DMS 273 (cell line): ENCODE data around the gene SRP9.
A peak's percentile ranks its signal among the peaks of the same experiment; 100 is the strongest.
"Not testable (repeated sequence)": the region's sequence is repeated elsewhere in the genome, so short reads cannot be mapped to it uniquely, and the experiment has no call there.

Experiments used
- DNase-seq: peaks from one replicate; lab custom pipeline; 2025; ENCODE audit not compliant: unreplicated experiment; lab: John Stamatoyannopoulos, UW

The SRP9 gene

DNA sequence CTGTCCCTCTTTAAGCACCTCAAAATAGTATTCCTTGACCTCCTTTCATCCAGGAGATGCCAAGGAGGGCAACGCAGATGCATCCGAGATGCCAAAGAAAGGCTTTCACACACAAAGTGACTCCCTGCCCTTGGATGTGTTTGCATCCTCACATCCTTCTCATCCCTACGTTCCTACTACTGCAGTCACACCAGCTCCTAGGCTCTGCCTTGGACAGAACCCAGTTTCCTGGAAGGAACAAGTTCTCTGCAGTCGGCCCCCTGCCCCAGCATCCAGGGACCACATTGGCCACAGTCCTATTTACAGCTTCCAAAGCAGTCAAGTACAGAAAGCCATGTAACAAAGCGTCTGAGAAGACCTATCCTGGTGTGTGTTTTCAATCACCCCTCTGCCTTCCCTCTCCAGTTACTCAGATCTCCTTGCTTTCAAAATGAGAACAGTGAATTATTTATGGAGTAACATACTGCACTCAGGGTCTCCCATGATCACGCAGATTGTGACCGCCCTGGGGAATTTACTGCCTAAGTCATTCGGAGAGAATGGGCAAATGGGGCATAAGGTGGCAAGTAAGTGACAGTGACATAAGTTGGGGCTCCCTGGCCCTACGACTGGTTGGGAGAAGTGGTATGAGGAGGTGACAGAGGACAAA, 21.8 kb upstream of the SRP9 start:
- DNase-seq = no peak

GRCh38 chr1:225757927-225758656, 19.5 kb upstream of the SRP9 start:
- no peak for DNase-seq

GRCh38 chr1:225759972-225760371, 17.7 kb upstream of the SRP9 start:
- DNase-seq = not testable (repeated sequence)

GRCh38 chr1:225760531-225760930, 17.1 kb upstream of the SRP9 start:
- DNase-seq = no peak

GRCh38 chr1:225761395-225761794, 16.2 kb upstream of the SRP9 start:
- DNase-seq = not testable (repeated sequence)

DNA sequence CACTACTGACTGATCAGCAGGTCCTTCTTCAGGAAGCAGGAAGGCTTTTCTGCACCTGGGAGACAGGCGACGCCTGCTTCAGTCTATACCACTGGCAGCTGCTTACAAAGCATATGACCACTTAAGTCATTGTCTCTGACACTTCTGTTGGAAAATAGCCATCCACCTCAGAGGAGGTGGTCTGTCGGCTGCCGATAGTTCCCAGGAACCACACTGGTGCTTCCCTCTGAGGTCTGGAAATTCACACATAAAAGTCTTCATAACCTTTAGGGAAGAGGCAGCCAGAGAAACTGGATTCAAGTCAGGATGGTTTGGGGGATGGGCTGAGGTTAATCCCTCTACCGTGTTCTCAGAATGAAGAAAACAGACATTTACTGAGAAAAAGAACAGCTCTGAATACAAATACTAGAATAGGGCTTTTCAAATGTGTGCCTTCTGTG, 15.6 kb upstream of the SRP9 start:
- peak; percentile 50 for DNase-seq

GRCh38 chr1:225762444-225762843, 15.2 kb upstream of the SRP9 start:
- DNase-seq = peak; percentile 30

GRCh38 chr1:225763716-225764548, 13.7 kb upstream of the SRP9 start:
- DNase-seq = peak; percentile 82

- DNase-seq = no peak
Measured at GRCh38 chr1:225765982-225766674, 11.5 kb upstream of the SRP9 start.

GRCh38 chr1:225766967-225767633, 10.5 kb upstream of the SRP9 start:
- peak; percentile 98 for DNase-seq

- DNase-seq = peak; percentile 96
Measured at GRCh38 chr1:225767634-225768540, 9.7 kb upstream of the SRP9 start.

GRCh38 chr1:225768662-225769426, 8.8 kb upstream of the SRP9 start:
- peak; percentile 71 for DNase-seq

DNA sequence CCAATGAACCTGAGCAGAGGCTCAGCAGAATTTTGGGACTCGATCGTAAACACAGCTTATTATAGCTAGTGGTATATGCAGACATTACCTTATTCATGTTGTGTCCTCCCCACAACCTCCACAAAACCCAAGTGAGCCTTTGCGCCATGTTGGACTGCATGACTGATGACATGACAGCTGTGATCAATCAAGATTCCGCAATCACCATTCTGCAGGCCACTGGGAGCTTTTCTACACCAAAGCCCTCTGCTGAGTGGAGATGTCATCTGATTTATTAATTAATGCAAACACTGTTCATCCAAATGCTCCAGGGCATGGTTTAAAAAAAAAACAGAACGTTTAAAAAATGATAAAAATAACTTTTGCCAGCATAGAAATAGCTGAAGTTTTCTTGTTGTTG, 7.9 kb upstream of the SRP9 start:
- no peak for DNase-seq

GRCh38 chr1:225770561-225771248, 6.9 kb upstream of the SRP9 start:
- DNase-seq = no peak

- DNase-seq = no peak
Measured at GRCh38 chr1:225771661-225772322, 5.8 kb upstream of the SRP9 start.

GRCh38 chr1:225772323-225772768, 5.3 kb upstream of the SRP9 start:
- DNase-seq = peak; percentile 95

- no peak for DNase-seq
Measured at GRCh38 chr1:225772848-225773247, 4.8 kb upstream of the SRP9 start.
